KMS-11 (cell line): ENCODE measurements around the gene MYO1A.
A peak's percentile ranks its signal among the peaks of the same experiment; 100 is the strongest.

ENCODE experiments used
- H2AFZ ChIP-seq: fragments of 200-600 bp; sonication (generic); 2 replicates; pipeline ENCODE4 v1.6.1; 2016; ENCODE audit warnings: antibody characterized with exemption, mixed run types, low read depth
- H3K27ac ChIP-seq: fragments of 200-600 bp; sonication (generic); 2 replicates; pipeline ENCODE4 v1.6.1; 2016; ENCODE audit warnings: mild to moderate bottlenecking, mixed run types
- H3K27me3 ChIP-seq: fragments of 200-600 bp; sonication (generic); 2 replicates; pipeline ENCODE4 v1.6.1; 2017; ENCODE audit warnings: mild to moderate bottlenecking, low read depth, mixed run types, moderate library complexity; ENCODE audit not compliant: insufficient read depth
- H3K36me3 ChIP-seq: fragments of 200-600 bp; sonication (generic); 2 replicates; pipeline ENCODE4 v1.6.1; 2017; ENCODE audit warnings: mild to moderate bottlenecking, mixed run types; ENCODE audit not compliant: insufficient read depth
- H3K4me1 ChIP-seq: fragments of 200-600 bp; sonication (generic); 2 replicates; pipeline ENCODE4 v1.6.1; 2016; ENCODE audit warnings: mild to moderate bottlenecking, low read depth, mixed run types; ENCODE audit not compliant: poor library complexity, severe bottlenecking
- H3K4me2 ChIP-seq: fragments of 200-600 bp; sonication (generic); 2 replicates; pipeline ENCODE4 v1.7.0; 2016; ENCODE audit warnings: mild to moderate bottlenecking, mixed run types
- H3K4me3 ChIP-seq: fragments of 200-600 bp; sonication (generic); IDR thresholded peaks from 2 replicates; pipeline ENCODE4 v1.6.1; 2017; ENCODE audit warnings: low read depth, low read length, mixed read lengths; ENCODE audit not compliant: insufficient read depth
- H3K79me2 ChIP-seq: fragments of 200-600 bp; sonication (generic); 2 replicates; pipeline ENCODE4 v1.6.1; 2016; ENCODE audit warnings: low read depth, mixed run types; ENCODE audit not compliant: insufficient read depth
- H3K9ac ChIP-seq: fragments of 200-600 bp; sonication (generic); 2 replicates; pipeline ENCODE4 v1.6.1; 2016; ENCODE audit warnings: mild to moderate bottlenecking, mixed run types
- H4K20me1 ChIP-seq: fragments of 200-600 bp; sonication (generic); 2 replicates; pipeline ENCODE4 v1.6.1; 2016; ENCODE audit warnings: mild to moderate bottlenecking, mixed run types; ENCODE audit not compliant: insufficient read depth
- CTCF ChIP-seq: fragments of 200-600 bp; sonication (generic); conservative IDR thresholded peaks from 2 replicates; pipeline ENCODE4 v1.6.1; 2017; ENCODE audit warnings: low read depth, mild to moderate bottlenecking, antibody characterized with exemption, low read length, moderate library complexity, mixed read lengths

MYO1A gene

GRCh38 chr12:57093415-57094207 lies 43.7 kb upstream of the MYO1A start:
- Histone ChIP-seq H3K27me3 (no peaks in the 10 kb centered on the region), H2AFZ (no peak overlapping the region), H3K4me3 (no peak overlapping the region), H3K27ac (no peak overlapping the region), H4K20me1 (no peaks in the 10 kb centered on the region), H3K36me3 (no peaks in the 10 kb centered on the region), H3K9ac (no peak overlapping the region), H3K4me1 (peaks cover 6% of the 10 kb centered on the region), H3K4me2 (no peak overlapping the region), H3K79me2 (no peaks in the 10 kb centered on the region)
- TF ChIP-seq CTCF: peak; percentile 89

- H3K79me2 ChIP-seq: no peaks in the 10 kb centered on the region
- no peak overlapping the region for H3K9ac ChIP-seq
- no peaks in the 10 kb centered on the region for H3K36me3 ChIP-seq
- H3K4me3 ChIP-seq: no peak overlapping the region
- H3K4me1 ChIP-seq: peaks cover 6% of the 10 kb centered on the region
- no peaks in the 10 kb centered on the region for H4K20me1 ChIP-seq
- H3K27ac ChIP-seq: no peak overlapping the region
- no peak for TF ChIP-seq CTCF
- H3K27me3 ChIP-seq: no peaks in the 10 kb centered on the region
- no peak overlapping the region for H2AFZ ChIP-seq
- H3K4me2 ChIP-seq: no peak overlapping the region
Measured at GRCh38 chr12:57092876-57093414, 43.0 kb upstream of the MYO1A start.

GRCh38 chr12:57092529-57092862 lies 42.6 kb upstream of the MYO1A start:
- Histone ChIP-seq H3K4me1 (peaks cover 6% of the 10 kb centered on the region), H4K20me1 (no peaks in the 10 kb centered on the region), H3K9ac (no peak overlapping the region), H3K36me3 (no peaks in the 10 kb centered on the region), H2AFZ (no peak overlapping the region), H3K27ac (no peak overlapping the region), H3K4me3 (no peak overlapping the region), H3K4me2 (no peak overlapping the region), H3K27me3 (no peaks in the 10 kb centered on the region), H3K79me2 (no peaks in the 10 kb centered on the region)
- TF ChIP-seq CTCF: no peak

GRCh38 chr12:57091638-57092528 lies 42.0 kb upstream of the MYO1A start:
- H3K4me2 ChIP-seq: no peak overlapping the region
- H3K79me2 ChIP-seq: no peaks in the 10 kb centered on the region
- H2AFZ ChIP-seq: no peak overlapping the region
- peaks cover 6% of the 10 kb centered on the region for H3K4me1 ChIP-seq
- H3K27me3 ChIP-seq: no peaks in the 10 kb centered on the region
- no peaks in the 10 kb centered on the region for H4K20me1 ChIP-seq
- H3K27ac ChIP-seq: no peak overlapping the region
- no peak for TF ChIP-seq CTCF
- no peaks in the 10 kb centered on the region for H3K36me3 ChIP-seq
- no peak overlapping the region for H3K4me3 ChIP-seq
- no peak overlapping the region for H3K9ac ChIP-seq
